ENCODE data around the gene EFCAB6.
"Not testable (repeated sequence)": the region's sequence is repeated elsewhere in the genome, so short reads cannot be mapped to it uniquely, and the experiment has no call there.

Gene EFCAB6

GRCh38 chr22:43689356-43689755, 122.7 kb downstream of the EFCAB6 start:
- no peak for DNase-seq

- DNase-seq, result no peak
Observed at GRCh38 chr22:43682851-43683250, 129.3 kb downstream of the EFCAB6 start.

- DNase-seq, result no peak
Observed at GRCh38 chr22:43681731-43682360, 130.3 kb downstream of the EFCAB6 start.

- DNase-seq, result no peak
Observed at GRCh38 chr22:43670513-43670912, 141.6 kb downstream of the EFCAB6 start.

GRCh38 chr22:43669190-43669589, 142.9 kb downstream of the EFCAB6 start:
- no peak for DNase-seq

- DNase-seq, result no peak
Observed at GRCh38 chr22:43667656-43668055, 144.4 kb downstream of the EFCAB6 start.

GRCh38 chr22:43666457-43666856, 145.6 kb downstream of the EFCAB6 start:
- no peak for DNase-seq

- no peak for DNase-seq
Observed at GRCh38 chr22:43658823-43659222, 153.3 kb downstream of the EFCAB6 start.

GRCh38 chr22:43656581-43656980, 155.5 kb downstream of the EFCAB6 start:
- DNase-seq, result not testable (repeated sequence)

GRCh38 chr22:43654271-43654670, 157.8 kb downstream of the EFCAB6 start:
- no peak for DNase-seq

GRCh38 chr22:43652845-43653244, 159.3 kb downstream of the EFCAB6 start:
- no peak for DNase-seq

- no peak for DNase-seq
Observed at GRCh38 chr22:43643387-43643786, 168.7 kb downstream of the EFCAB6 start.

- DNase-seq, result no peak
Observed at GRCh38 chr22:43642319-43643206, 169.5 kb downstream of the EFCAB6 start.

GRCh38 chr22:43639228-43639948, 172.7 kb downstream of the EFCAB6 start:
- no peak for DNase-seq

- no peak for DNase-seq
Observed at GRCh38 chr22:43637275-43638260, 174.5 kb downstream of the EFCAB6 start.

- no peak for DNase-seq
Observed at GRCh38 chr22:43636086-43636485, 176.0 kb downstream of the EFCAB6 start.

- DNase-seq, result no peak
Observed at GRCh38 chr22:43635101-43635500, 177.0 kb downstream of the EFCAB6 start.

- DNase-seq, result no peak
Observed at GRCh38 chr22:43634316-43634715, 177.8 kb downstream of the EFCAB6 start.

GRCh38 chr22:43633631-43634285, 178.3 kb downstream of the EFCAB6 start:
- DNase-seq, result no peak

GRCh38 chr22:43631846-43632245, 180.3 kb downstream of the EFCAB6 start:
- no peak for DNase-seq

- DNase-seq, result no peak
Observed at GRCh38 chr22:43631201-43631600, 180.9 kb downstream of the EFCAB6 start.

GRCh38 chr22:43630451-43630850, 181.7 kb downstream of the EFCAB6 start:
- DNase-seq, result no peak

All from stimulated activated CD4-positive, alpha-beta T cell treated with anti-CD3 and anti-CD28 coated beads, Interleukin-4, amount 100 ng/mL, for 24 hours (primary cell).